Ovary (tissue), 9 donors: Measurements from ENCODE around the gene FAM193B. TPM values are rescaled to one million over a fixed set of nuclear protein-coding genes. Genes with fewer than 3 reads are reported as not detected.

Experiments
- DNase-seq, 5 donors: peaks; one replicate each; pipeline ENCODE4 v3.0.0-alpha.2; 2019 to 2020
- H3K27ac ChIP-seq, 2 donors: fragments of 200-600 bp; one replicate each; pipeline versions ENCODE4 v1.5.1 to v1.8.0; 2019 to 2022
- H3K27me3 ChIP-seq: fragments of 200-600 bp; one replicate; pipeline ENCODE4 v1.8.0; 2022
- H3K36me3 ChIP-seq: fragments of 200-600 bp; sonication (generic); one replicate; pipeline ENCODE4 v1.5.1; 2019
- H3K4me1 ChIP-seq: one replicate; pipeline ENCODE4 v1.8.1; 2013; ENCODE audit warnings: mild to moderate bottlenecking, moderate library complexity; ENCODE audit not compliant: insufficient read depth
- H3K4me3 ChIP-seq: fragments of 200-600 bp; sonication (generic); one replicate; pipeline ENCODE4 v1.5.1; 2017
- H3K9me3 ChIP-seq, 2 donors: fragments of 200-600 bp in 1 of 2; sonication (generic) in 1 of 2; one replicate each; pipeline versions ENCODE4 v1.5.1 to v1.8.1; 2013 to 2019; ENCODE audit warnings: mild to moderate bottlenecking in 1 of 2, moderate library complexity in 1 of 2
- EP300 ChIP-seq: sonication (generic); formaldehyde crosslinking; IDR thresholded peaks from one replicate; pipeline ENCODE4 v1.6.1; 2017; ENCODE audit warnings: antibody characterized with exemption
- POLR2A ChIP-seq: fragments of 450-650 bp; IDR thresholded peaks from one replicate; pipeline ENCODE4 v1.6.1; 2017; ENCODE audit warnings: antibody characterized with exemption, mild to moderate bottlenecking, moderate library complexity
- WGBS, 3 donors: extraction: QIAGEN DNeasy Blood & Tissue Kit in 1 of 3; methylation state at CpG; one replicate each; pipeline versions ENCODE4 v1.1.5 to v1.1.7; 2013 to 2017; 5-methylcytosine and 5-hydroxymethylcytosine counted together
- intact Hi-C, 4 donors: fragments of 100-400 bp; cut with DNase I; formaldehyde crosslinking; loops; one replicate each; pipeline versions ENCODE4 v1.11.0 to v1.15.1; 2022 to 2023
- polyA plus RNA-seq, 2 donors: library from polyadenylated mRNA; stranded (reverse); fragments of 200-250 nt in 1 of 2; fragments of 350-450 nt in 1 of 2; fragmentation: Illumina TruSeq in 1 of 2; extraction: RNeasy Lipid Tissue Mini Kit (QIAGEN cat#74804) in 1 of 2; gene quantifications; one replicate each; pipeline ENCODE4 v1.2.3, GENCODE V29; 2013 to 2014
- total RNA-seq, 7 donors: library from RNA; depleted of rRNA in 2 of 7; stranded (reverse); fragments of >200 nt in 2 of 7; fragmentation: NEBNext Ultra II Directional in 3 of 7; extraction: Animal tissue kit (Norgen Biotek cat#: 25700) in 3 of 7; gene quantifications; one replicate each; pipeline versions ENCODE4 v1.1.0 to v1.2.4, GENCODE V29; 2016 to 2023
- TF ChIP-seq, protein P1 (sequence below), 3 donors: fragments of 450-650 bp in 2 of 3; fragments of 200-600 bp in 1 of 3; IDR thresholded peaks; one replicate each; pipeline versions ENCODE4 v1.5.1 to v1.8.0; 2016 to 2022; ENCODE audit warnings: antibody characterized with exemption in 3 of 3, mild to moderate bottlenecking in 1 of 3
- donor health status: DM: no; HTN: no; CAD: no; lungs with moderate emphysema.
- donor health status: DM: no; HTN: no; CAD: no.
- donor health status: Bipolar disorder and iron deficiency.
- donor health status: DM: yes; HTN: yes; CAD: no.
- donor health status: DM: no; HTN: no; CAD: no.
- donor health status: DM: yes; HTN: yes; CAD: no.

The FAM193B gene
- total and polyA plus RNA-seq, 9 donors = 14.8 to 77.6 (median 64.3) TPM

DNA sequence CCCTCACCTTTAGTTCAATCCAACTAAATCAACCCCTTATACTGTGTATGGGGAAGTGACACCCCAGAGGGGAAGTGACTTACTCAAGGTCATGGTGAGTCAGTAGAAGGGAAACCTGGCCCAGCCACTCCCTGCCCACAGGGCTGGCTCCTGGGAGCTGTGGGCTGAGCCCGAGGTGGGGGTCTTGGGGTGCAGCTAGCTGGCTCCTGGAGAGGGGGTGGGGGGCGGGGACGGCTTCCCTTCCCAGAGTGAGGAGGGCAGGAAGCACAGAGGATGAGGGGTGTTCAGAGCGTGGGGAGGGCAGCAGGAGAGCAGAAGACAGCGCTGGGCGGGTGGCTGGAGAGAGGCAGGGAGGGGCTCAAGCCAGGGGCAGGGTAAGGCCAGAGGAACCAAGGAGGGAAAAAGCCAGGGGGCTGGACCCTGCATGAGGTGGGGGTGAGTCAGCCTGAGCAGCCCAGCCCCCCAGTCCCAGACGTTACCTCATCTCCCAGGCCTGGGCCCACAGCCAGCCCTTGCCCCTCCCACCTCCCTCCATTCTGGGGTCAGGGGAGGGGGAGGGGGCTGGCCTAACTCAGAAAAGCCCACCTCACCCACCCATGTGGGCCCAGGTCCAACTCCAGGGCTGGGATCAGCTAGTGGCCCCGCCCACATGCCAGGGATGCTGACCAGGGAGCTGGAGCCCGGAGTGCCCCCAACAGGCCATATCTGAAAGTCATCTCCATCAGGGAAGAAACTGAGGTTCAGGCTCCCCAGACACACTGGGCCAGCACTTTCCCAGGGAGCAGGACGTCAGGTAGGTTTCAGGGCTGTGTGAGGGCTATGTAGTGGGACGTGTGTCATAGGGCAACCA, 59.8 kb downstream of the FAM193B start:
- Histone ChIP-seq H3K36me3 (no peaks in the 10 kb centered on the region), H3K4me3 (peak overlapping the region; percentile 63), H3K9me3 (no peaks in the 10 kb centered on the region), H3K27ac (peak overlapping the region in 1 of 2 donors; percentile 62), H3K27me3 (no peaks in the 10 kb centered on the region), H3K4me1 (peaks cover 13% of the 10 kb centered on the region)
- TF ChIP-seq EP300 (no peak), POLR2A (no peak)
- TF ChIP-seq, protein P1, sequence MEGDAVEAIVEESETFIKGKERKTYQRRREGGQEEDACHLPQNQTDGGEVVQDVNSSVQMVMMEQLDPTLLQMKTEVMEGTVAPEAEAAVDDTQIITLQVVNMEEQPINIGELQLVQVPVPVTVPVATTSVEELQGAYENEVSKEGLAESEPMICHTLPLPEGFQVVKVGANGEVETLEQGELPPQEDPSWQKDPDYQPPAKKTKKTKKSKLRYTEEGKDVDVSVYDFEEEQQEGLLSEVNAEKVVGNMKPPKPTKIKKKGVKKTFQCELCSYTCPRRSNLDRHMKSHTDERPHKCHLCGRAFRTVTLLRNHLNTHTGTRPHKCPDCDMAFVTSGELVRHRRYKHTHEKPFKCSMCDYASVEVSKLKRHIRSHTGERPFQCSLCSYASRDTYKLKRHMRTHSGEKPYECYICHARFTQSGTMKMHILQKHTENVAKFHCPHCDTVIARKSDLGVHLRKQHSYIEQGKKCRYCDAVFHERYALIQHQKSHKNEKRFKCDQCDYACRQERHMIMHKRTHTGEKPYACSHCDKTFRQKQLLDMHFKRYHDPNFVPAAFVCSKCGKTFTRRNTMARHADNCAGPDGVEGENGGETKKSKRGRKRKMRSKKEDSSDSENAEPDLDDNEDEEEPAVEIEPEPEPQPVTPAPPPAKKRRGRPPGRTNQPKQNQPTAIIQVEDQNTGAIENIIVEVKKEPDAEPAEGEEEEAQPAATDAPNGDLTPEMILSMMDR (IDR thresholded peaks at IDR 0.05) = no peak
- peak; percentile 65 to 82 (median 77) for DNase-seq
- intact Hi-C loops = loop anchor here in 2 of 4 donors (5.0 to 10.0 kb wide), 2 partner anchors 92 to 380 kb away; partner anchors contain the start of gene PFN3 (in 1 of the 2)
- 26 to 34% (median 29%) methylated on average over 11 of the region's 11 CpGs for WGBS, 3 donors

DNA sequence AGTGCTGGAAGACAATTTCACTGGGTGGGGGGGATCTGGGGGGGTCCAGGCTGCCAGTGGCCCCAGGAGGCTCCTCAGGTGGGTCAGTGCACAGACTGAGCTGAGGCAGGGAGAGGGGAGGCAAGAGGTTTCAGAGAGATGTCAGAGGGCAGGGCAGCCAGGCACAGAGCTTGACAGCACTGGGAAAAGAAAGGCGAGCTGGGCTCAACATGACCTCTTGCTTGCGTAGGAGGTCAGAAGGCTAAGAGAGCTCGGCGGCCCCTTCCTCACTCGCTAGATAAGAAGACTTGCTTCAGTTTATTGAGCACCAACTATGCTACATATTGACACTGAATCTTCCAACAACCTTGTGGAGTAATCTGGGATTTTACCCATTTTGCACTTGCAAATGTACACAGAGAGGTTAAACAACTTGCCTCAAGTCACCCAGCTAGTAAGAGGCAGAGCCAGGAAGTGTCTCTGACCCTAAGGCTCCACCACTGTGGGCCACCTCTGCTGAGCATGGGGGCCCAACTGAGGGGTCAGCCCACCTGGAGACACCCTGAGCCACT, 60.5 kb downstream of the FAM193B start:
- DNase-seq = no peak
- H3K4me3 ChIP-seq = no peak overlapping the region
- TF ChIP-seq POLR2A (no peak), EP300 (no peak)
- TF ChIP-seq, protein P1 (IDR thresholded peaks at IDR 0.05) = no peak
- no peaks in the 10 kb centered on the region for H3K36me3 ChIP-seq
- no peaks in the 10 kb centered on the region for H3K27me3 ChIP-seq
- H3K9me3 ChIP-seq = no peaks in the 10 kb centered on the region
- 59 to 71% (median 65%) methylated on average over 5 of the region's 5 CpGs for WGBS, 3 donors
- H3K4me1 ChIP-seq = peaks cover 13% of the 10 kb centered on the region
- peak overlapping the region in 1 of 2 donors; percentile 25 for H3K27ac ChIP-seq
- intact Hi-C loops = loop anchor here in 1 of 4 donors (10.0 kb wide), 1 partner anchor 379 kb away; no protein-coding TSS in a partner anchor

DNA sequence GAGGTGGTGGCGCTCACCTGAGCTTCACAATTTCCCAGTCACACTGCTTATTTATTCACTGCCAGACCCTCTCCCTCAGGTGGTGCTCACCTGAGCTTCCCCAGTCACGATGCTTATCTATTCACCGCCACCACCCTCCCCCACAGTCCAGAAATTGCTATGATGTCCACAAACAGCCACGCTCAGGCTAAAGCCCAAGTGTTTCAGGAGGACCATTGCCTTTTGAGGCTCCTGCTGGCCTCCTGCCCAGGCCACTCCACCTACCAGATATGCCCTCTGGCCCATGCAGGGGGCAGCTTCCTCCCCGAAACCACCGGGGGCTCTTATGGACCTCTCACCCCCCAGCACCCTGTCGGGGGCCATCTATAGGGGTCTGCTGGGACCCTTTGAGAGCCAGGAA, 61.5 kb downstream of the FAM193B start:
- Histone ChIP-seq H3K27ac (no peak overlapping the region), H3K4me3 (no peak overlapping the region), H3K27me3 (no peaks in the 10 kb centered on the region), H3K36me3 (no peaks in the 10 kb centered on the region), H3K9me3 (no peaks in the 10 kb centered on the region), H3K4me1 (peaks cover 13% of the 10 kb centered on the region)
- TF ChIP-seq, protein P1 (IDR thresholded peaks at IDR 0.05) = no peak
- TF ChIP-seq EP300 = no peak
- no peak for TF ChIP-seq POLR2A
- DNase-seq = no peak
- 67 to 74% (median 72%) methylated on average over 7 of the region's 7 CpGs for WGBS, 3 donors
- intact Hi-C loops = loop anchor here in 1 of 4 donors (10.0 kb wide), 1 partner anchor 378 kb away; no protein-coding TSS in a partner anchor

DNA sequence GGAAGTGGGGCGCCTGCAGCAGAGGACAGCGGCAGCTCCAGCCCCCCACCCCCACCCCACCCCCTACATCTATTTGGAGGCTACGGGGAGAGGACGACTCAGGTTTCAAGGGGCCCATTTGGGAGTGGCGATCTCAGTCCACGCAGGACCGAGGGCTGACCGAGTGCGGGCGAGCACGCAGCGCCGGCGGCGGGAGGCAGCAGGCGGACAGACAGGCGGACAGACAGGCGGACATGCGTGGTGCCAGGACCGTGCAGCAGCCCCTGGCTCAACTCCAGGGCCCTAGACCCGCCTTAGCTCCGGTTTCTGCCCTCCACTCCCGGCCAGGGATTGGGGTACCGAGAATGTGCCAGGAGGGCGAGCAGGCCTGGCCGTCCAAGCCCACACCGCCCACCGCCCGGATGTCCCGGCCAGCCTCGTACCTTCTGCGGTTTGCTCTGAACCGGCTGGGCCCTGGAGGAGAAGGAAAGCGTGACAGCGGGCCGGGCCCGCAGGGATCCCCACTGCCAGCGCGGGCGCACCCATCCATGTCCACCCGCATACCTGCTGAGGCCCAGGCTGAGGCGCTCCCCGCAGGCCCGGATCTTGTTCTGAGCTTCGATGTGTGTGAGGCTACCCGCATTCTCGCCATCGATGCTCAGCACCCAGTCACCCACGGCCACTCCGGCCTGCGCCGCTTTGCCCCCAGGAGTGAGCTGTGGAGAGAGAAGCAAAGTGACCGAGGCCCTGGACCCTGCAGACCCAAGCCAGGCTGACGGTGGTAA, 62.2 kb downstream of the FAM193B start:
- intact Hi-C loops = loop anchor here in 1 of 4 donors (10.0 kb wide), 1 partner anchor 377 kb away; no protein-coding TSS in a partner anchor
- no peak overlapping the region for H3K4me3 ChIP-seq
- WGBS, 3 donors = 86 to 88% (median 88%) methylated on average over 52 to 54 of the region's 54 CpGs
- no peak overlapping the region for H3K27ac ChIP-seq
- no peaks in the 10 kb centered on the region for H3K36me3 ChIP-seq
- H3K9me3 ChIP-seq = no peaks in the 10 kb centered on the region
- no peak for DNase-seq
- TF ChIP-seq EP300 (no peak), POLR2A (no peak)
- TF ChIP-seq, protein P1 (IDR thresholded peaks at IDR 0.05) = no peak
- peaks cover 13% of the 10 kb centered on the region for H3K4me1 ChIP-seq
- H3K27me3 ChIP-seq = no peaks in the 10 kb centered on the region
